COLO668 (cell line): Measurements from ENCODE around the gene GUCY1A2.

Source experiments
- DNase-seq: peaks from one replicate; lab custom pipeline; 2025; ENCODE audit not compliant: unreplicated experiment; lab: John Stamatoyannopoulos, UW

The GUCY1A2 gene

DNA sequence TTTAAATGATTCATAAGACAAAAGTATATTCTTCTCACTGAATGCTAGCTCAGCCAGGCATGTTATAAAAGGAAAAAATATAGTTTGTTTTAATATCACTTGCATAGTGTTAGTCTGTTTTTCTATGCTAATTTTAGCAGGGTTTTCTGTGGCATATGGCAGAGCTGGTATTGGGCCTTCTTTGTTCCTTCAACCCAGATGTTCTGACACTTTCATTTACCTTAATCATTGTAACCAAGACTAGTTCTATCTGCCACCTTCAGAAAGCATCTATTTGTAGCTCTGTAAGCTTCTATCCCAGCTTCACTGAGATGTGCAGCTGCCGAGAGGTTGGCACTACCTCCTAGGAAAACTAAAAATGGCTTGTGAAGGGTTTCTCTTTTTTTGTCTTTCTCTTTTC, 338.7 kb downstream of the GUCY1A2 start:
- no peak for DNase-seq

DNA sequence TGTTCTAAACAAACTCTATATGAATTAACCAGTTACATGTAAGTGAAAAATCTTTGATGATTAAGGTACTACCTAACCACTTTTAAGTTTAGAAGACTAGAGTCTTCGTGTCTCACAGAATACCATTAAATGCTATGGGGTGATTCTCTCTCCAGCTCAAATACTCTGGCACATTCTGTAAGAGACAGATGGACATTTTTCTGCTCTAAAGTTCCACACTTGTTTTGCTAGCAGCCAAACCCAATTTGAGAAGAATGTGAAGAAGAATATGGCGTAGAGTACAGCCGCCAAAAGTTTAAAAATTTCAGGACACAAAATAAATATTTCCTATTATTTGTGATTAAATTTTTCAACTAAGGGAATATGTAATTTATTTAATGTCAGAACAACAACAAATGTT, 339.1 kb downstream of the GUCY1A2 start:
- no peak for DNase-seq

DNA sequence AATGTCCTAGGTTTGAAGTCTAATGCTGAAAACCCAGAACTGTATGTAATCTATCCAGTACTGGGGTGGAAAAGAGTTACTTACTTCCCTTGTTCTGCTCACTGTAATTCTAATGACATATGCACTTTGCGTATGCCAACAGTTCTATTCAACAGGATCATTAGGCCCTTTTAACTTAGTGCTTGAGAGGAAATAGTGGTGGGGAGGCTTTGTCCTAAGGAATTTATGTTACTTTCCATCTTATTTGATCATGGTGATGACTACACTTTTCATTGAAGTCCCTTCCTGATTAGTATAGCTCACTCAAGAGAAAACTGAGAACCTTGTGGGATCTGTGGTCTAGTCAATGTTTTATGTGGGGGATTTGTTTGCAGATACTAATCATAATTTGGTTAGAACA, 348.2 kb downstream of the GUCY1A2 start:
- DNase-seq, result no peak

DNA sequence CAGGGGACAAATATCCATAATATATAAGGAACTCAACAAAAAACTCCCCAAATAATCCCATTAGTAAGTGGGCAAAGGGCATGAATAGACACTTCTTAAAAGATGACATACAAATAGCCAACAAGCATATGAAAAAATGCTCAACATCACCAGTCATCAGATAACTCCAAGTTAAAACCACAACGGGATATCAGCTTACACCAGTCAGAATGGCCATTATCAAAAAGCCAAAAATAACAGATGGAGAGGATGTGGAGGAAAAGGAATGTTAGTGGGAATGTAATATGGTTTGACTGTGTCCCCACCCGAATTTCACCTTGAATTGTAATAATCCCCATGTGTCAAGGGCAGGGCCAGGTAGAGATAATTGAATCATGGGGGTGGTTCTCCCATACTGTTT, 350.1 kb downstream of the GUCY1A2 start:
- DNase-seq, result no peak

DNA sequence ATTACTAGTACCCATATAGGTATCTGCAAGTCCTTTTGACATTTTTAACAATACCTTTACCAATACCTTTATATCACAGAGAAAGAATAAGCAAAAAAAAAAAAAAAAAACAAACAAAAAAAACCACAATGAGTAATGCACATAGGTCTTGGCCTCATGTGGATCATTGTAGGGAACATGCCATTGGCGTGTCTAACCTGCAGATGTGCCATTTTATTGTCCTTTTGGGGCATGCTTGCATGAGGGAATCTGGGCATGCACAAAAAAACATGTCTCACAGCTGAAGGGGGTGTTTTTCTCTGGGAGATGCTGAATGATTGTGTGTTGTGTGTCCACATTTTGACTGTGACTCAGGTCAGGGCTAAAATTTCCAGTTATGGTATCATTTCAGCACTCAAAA, 361.6 kb downstream of the GUCY1A2 start:
- no peak for DNase-seq

DNA sequence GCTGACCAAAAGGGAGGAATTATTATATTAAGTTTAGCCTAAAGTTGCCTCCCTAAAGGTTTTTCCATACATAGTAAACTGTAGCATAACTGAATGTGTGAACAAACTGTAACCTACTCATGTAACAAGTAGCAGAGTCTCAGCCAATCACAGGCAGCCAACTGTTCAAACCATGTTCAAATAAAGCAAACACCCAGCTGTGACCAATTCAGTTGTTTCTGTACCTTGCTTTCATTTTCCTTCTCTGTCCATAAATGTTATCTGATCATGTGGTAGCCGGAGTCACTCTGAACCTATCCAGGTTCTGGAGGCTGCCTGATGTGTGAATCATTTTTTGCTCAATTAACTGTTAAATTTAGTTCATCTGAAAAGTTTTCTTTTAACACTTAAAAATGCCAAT, 373.5 kb downstream of the GUCY1A2 start:
- no peak for DNase-seq

DNA sequence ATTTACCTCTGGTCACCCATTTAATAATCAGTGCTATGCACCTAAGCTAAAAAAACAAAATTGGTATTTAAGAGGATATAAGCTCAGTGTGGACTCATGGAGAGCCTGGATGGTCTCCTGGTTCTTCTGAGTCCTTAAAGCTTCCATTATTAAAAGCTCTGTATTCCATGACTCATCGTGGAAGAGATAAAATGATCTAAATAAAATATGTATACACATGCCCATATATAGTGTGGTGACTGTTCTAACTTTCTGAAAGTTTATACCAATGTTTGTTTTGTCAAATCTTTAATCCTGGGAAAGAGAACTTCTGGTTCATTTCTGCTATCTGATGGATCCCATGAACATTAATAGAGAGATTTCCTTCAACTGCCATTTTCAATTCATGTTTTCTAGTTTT, 375.9 kb downstream of the GUCY1A2 start:
- DNase-seq, result no peak

DNA sequence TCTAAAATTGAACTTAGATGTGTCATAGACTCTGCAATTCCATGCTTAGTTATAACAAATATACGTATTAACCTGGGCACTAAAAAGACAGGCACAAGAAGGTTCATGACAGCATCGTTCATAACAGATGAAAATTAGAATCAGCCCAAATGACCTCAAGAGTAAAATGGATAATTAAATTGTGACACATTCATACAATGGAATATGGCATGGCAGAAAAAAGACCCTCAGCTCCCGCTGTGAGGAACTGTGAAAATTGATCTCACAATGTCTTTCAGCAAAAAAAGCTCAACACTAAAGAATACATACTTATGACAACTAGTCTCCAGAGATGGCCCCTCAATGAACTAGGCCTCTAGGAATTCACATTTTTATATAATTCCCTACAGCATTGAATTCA, 386.0 kb downstream of the GUCY1A2 start:
- DNase-seq, result no peak

DNA sequence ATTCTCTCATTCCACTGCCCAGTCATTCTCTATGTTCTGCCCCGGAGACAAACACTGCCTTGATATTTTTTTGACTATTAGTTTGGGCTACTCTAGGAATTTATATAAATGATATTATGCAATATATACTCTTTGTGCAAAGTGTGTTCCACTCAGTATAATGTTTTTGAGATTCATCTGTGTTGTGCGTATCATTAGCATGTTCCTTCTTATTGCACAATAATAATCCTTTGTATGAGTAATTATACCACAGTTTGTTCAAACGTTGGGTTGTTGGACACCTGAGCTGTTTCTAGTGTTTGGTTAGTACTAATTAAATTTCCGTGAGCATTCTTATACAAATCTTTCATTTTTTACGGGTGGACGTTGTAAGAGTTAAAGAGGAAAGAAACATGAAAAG, 390.6 kb downstream of the GUCY1A2 start:
- DNase-seq, result no peak

DNA sequence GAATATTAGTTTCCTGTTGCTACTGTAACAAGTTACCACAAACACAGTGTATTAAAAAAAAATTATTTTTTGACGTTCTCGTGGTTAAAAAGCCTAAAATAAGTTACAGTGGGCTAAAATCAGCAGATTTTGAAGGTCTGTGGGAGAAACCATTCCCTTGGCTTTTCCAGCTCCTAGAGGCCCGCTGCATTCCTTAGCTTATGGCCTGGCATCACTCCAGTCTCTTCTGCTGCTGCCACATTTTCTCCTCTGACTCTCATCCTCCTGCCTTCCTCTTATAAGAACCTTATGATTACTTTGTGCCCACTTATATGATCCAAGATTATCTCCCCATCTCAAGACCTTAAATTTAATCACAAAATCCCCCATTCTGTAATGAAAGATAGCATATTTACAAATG, 392.7 kb downstream of the GUCY1A2 start:
- no peak for DNase-seq

DNA sequence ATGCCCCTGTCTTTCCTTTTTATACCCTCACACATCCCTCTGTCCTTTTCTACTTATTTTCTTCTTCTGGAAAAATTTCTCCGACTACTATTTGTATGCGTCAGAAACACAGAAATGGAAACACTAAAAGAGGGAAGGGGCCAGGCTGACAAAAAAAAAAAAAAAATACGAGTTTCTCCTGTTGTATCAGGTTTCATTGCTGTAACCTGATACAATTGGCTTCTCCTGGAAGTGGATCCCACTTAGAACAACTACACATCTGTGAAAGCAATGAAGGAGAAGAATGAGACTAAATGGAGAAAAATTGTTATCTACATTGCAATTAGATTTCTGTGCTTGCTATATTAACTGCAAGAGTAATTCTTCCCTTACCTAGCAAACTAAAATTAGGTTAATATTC, 393.9 kb downstream of the GUCY1A2 start:
- no peak for DNase-seq
